OCI-LY7 (cell line): ENCODE measurements around the gene CFAP100.

ENCODE experiments used
- EZH2phosphoT487 ChIP-seq: fragments of 200-600 bp; sonication (generic); IDR thresholded peaks from 2 replicates; pipeline ENCODE4 v1.6.1; 2018; ENCODE audit warnings: low read depth, borderline replicate concordance, mild to moderate bottlenecking, mixed run types, antibody characterized with exemption, low read length, moderate library complexity, mixed read lengths
- TF ChIP-seq, protein P1 (sequence below): fragments of 200-600 bp; sonication (generic); conservative IDR thresholded peaks from 2 replicates; pipeline ENCODE4 v1.5.1; 2014; ENCODE audit warnings: mild to moderate bottlenecking, antibody characterized with exemption, low read length, moderate library complexity, mixed read lengths

DNA sequence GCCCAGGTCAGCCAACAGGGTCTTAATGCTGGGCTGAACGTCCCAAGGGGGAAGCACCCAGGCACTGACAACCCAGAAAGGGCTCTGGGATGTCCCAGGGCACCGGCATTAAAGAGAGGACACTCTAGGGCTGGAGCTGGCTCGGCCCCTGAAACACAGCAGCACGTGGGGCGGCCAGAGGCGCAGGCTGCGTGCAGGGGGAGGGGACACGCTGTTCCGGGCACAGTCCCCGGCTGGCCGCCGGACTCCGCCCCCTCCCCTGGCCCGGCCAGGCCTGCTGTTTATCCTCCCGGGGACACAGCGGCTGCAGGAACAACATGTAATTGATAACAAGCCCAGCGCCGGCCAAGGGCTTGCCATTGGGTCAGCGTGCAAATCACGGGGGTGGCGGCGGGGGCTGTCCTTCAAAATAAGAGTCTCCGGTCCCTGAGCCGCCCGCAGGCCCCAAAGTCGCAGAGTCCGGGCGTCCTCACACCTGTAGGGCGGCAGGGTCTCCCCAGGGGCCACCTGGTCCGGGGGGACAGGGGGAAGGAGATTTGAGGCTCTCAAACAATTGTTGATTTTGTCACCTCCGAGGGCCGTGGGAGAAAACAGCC, 38.8 kb upstream of the CFAP100 start:
- TF ChIP-seq, protein P1, sequence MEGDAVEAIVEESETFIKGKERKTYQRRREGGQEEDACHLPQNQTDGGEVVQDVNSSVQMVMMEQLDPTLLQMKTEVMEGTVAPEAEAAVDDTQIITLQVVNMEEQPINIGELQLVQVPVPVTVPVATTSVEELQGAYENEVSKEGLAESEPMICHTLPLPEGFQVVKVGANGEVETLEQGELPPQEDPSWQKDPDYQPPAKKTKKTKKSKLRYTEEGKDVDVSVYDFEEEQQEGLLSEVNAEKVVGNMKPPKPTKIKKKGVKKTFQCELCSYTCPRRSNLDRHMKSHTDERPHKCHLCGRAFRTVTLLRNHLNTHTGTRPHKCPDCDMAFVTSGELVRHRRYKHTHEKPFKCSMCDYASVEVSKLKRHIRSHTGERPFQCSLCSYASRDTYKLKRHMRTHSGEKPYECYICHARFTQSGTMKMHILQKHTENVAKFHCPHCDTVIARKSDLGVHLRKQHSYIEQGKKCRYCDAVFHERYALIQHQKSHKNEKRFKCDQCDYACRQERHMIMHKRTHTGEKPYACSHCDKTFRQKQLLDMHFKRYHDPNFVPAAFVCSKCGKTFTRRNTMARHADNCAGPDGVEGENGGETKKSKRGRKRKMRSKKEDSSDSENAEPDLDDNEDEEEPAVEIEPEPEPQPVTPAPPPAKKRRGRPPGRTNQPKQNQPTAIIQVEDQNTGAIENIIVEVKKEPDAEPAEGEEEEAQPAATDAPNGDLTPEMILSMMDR, result no peak
- no peak for TF ChIP-seq EZH2phosphoT487
